ENCODE measurements around the gene NAA15.
"Not testable (repeated sequence)": the region's sequence is repeated elsewhere in the genome, so short reads cannot be mapped to it uniquely, and the experiment has no call there.

NAA15 gene

DNA sequence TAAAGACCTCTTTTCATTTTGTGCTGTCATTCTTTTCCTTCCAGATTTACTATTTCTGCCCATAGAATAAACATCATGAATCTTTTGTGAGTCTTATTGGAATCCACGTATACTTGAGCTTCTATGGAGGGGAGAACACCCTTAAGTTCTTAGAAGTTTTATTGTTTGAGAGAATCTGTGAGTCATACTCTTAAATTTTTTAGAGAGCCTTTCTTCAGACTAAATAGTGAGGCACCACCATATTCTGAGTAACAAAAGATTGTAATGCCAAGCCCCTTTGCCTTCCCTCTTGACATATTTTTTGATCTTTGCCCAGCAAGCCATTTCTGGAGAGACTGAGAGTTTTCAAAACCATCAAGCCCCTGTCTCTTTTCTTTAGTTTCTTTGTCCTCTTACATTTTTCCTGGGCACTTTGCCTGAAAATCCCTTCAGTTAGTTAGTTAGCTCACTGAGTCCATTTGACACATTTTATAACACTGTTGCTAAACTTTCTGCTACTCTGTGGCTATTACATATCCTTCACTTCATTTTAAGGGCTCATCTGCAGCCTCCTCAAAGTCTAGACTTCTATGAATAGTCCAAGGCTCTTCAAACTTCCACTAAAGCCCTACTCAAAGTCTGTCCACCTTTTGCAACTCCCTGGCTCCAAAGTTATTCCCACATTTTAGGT lies 66.3 kb downstream of the NAA15 start:
- Mint-ChIP-seq H3K36me3 (ENCODE audit: low read depth) (peaks cover 78% of the 10 kb centered on the region), H3K4me1 (ENCODE audit: low read depth) (peaks cover 4% of the 10 kb centered on the region), H3K27me3 (no peaks in the 10 kb centered on the region), H3K4me3 (no peak overlapping the region), H3K9me3 (no peaks in the 10 kb centered on the region), H3K27ac (no peak overlapping the region)

DNA sequence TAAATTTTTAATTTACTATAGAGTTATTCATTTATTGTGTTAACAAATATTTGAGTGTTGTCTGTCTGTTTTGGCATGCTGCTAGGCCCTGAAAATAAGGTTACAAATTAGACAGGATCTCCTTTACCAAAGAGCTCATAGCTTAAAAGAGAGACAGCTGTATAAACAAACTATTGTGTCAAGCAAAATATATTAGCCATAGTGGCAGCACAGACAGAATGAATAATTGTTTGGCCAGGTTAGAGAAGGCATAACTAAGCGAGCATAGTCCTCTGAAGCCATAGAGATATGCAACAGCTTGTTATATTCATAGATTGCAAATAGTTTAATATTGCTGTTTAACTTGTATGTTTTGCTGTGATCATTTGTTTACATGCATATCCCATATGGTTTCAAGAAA lies 67.7 kb downstream of the NAA15 start:
- Mint-ChIP-seq H3K9me3 (no peaks in the 10 kb centered on the region), H3K27ac (no peak overlapping the region), H3K36me3 (ENCODE audit: low read depth) (peaks cover 71% of the 10 kb centered on the region), H3K27me3 (no peaks in the 10 kb centered on the region), H3K4me1 (ENCODE audit: low read depth) (peaks cover 4% of the 10 kb centered on the region), H3K4me3 (no peak overlapping the region)

DNA sequence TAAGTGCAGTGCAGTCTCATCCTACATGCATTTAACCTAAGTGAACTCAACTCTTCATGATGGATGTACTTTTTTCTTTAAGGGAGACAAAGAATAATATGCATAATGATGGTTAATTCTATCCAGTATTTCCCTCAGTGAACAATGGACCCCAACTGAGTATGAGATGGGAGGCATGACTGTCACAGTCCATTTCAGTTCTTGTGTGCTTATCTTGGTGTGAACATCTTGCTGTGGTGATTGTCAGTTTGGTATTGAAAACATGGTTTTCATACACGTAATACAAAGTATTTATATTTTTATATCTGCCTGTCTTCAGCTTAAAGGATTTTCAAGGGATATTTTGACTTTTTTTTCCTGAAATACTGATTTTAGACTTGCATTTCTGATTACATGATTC lies 72.9 kb downstream of the NAA15 start:
- Mint-ChIP-seq H3K27ac (no peak overlapping the region), H3K27me3 (no peaks in the 10 kb centered on the region), H3K4me1 (ENCODE audit: low read depth) (no peaks in the 10 kb centered on the region), H3K4me3 (no peak overlapping the region), H3K9me3 (no peaks in the 10 kb centered on the region), H3K36me3 (ENCODE audit: low read depth) (peaks cover 68% of the 10 kb centered on the region)

DNA sequence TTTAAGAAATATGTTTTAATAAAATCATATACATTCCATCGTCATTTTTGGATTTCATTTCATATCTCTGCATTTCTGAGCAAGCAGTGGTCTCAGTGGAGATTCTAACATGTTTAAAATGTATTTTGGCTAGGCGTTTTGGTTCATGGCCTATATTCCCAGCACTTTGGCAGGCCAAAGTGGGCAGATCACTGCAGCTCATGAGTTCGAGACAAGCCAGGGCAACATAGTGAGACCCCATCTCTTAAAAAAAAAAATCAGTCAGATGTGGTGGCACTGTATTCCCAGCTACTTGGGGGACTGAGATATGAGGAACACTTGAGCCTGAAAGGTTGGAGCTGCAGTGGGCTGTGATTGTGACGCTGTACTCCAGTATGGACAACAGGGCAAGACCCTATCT lies 85.1 kb downstream of the NAA15 start:
- H3K4me1 Mint-ChIP-seq (ENCODE audit: low read depth), result no peaks in the 10 kb centered on the region
- peaks cover 63% of the 10 kb centered on the region for H3K36me3 Mint-ChIP-seq (ENCODE audit: low read depth)
- no peak overlapping the region for H3K27ac Mint-ChIP-seq

DNA sequence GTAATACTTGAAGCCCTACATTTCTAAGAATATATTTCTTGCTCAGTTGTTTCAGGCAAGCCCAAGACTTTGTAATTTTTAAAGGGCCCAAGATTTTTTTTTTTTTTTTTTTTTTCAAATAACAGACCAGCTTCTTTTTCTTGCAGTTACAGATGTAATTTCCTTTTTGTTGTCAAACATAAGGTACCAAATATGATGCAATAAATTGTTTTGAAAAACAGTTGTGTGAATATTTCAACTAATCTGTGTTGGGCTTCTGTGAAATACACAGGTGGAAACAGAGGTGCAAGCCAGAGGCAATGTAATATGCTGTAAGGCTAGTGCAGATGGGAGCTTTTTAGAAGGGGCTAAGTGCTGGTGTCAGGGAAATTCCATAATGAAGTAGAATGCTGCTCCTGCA lies 87.8 kb downstream of the NAA15 start:
- Mint-ChIP-seq H3K27me3 (no peaks in the 10 kb centered on the region), H3K4me3 (no peak overlapping the region), H3K36me3 (ENCODE audit: low read depth) (peaks cover 72% of the 10 kb centered on the region), H3K27ac (no peak overlapping the region), H3K4me1 (ENCODE audit: low read depth) (no peaks in the 10 kb centered on the region), H3K9me3 (no peaks in the 10 kb centered on the region)

More for the DNA sequence above, 85.1 kb downstream of the NAA15 start:
- no peaks in the 10 kb centered on the region for H3K9me3 Mint-ChIP-seq
- no peak overlapping the region for H3K4me3 Mint-ChIP-seq
- no peaks in the 10 kb centered on the region for H3K27me3 Mint-ChIP-seq

DNA sequence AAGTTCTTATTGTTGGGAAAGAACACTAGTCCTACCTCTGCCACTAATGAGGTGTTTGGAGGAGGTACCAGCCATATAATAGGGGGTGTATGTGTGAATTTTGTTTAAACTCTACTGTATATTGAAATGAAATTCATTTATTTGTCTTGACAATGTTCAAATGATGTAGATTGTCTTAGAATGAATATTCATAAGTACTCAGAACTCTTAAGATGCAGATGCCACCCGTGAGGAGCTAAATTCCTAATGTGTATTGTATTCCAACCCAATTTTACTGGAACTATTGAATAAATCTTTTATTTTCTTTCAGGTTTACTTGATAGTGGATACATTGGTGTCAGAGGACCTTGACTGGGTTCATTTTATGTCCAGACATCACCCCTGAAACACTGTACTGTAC lies 88.7 kb downstream of the NAA15 start:
- no peak overlapping the region for H3K4me3 Mint-ChIP-seq
- no peaks in the 10 kb centered on the region for H3K4me1 Mint-ChIP-seq (ENCODE audit: low read depth)
- no peaks in the 10 kb centered on the region for H3K9me3 Mint-ChIP-seq
- H3K27ac Mint-ChIP-seq, result no peak overlapping the region
- no peaks in the 10 kb centered on the region for H3K27me3 Mint-ChIP-seq
- peaks cover 75% of the 10 kb centered on the region for H3K36me3 Mint-ChIP-seq (ENCODE audit: low read depth)

DNA sequence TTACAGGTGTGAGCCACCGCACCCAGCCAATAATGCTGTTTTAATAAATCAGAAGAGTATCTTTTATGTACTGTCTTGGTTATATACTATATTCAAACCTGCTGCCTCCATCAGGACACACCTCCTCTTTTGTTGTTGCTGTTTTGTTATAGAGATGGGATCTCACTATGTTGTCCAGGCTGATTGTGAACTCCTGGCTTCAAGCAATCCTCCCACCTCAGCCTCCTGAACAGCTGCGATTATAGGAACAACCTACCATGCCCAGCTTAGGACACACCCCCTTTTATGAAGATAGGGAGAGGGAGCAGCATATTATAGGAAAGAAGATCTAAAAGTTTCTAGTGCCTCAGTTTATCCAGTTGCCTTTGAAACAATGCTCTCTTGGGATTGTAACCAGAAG lies 90.4 kb downstream of the NAA15 start:
- no peak overlapping the region for H3K27ac Mint-ChIP-seq
- peaks cover 64% of the 10 kb centered on the region for H3K36me3 Mint-ChIP-seq (ENCODE audit: low read depth)
- no peaks in the 10 kb centered on the region for H3K4me1 Mint-ChIP-seq (ENCODE audit: low read depth)
- H3K9me3 Mint-ChIP-seq, result no peaks in the 10 kb centered on the region
- H3K27me3 Mint-ChIP-seq, result no peaks in the 10 kb centered on the region
- H3K4me3 Mint-ChIP-seq, result no peak overlapping the region

DNA sequence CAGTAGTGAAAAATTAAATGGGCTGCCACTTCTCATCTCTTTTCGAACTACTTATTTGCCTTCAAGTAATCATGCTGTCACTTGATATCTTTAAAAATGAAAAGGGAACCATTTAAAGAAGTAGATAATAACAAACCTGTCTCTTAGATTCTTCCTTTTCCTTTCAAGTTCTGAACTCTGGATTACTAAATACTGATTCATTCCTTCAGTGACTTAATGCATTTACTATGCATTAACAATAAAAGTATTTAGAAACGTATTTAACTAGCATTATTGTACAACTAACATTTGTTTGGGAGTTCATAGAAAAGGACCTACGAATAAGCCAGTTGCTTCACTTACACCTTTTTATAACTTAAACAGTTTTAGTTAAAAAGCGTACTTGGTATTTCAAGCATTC lies 91.5 kb downstream of the NAA15 start:
- H3K36me3 Mint-ChIP-seq (ENCODE audit: low read depth), result peaks cover 60% of the 10 kb centered on the region
- H3K27me3 Mint-ChIP-seq, result no peaks in the 10 kb centered on the region
- H3K27ac Mint-ChIP-seq, result no peak overlapping the region
- no peaks in the 10 kb centered on the region for H3K9me3 Mint-ChIP-seq
- H3K4me3 Mint-ChIP-seq, result no peak overlapping the region
- no peaks in the 10 kb centered on the region for H3K4me1 Mint-ChIP-seq (ENCODE audit: low read depth)

DNA sequence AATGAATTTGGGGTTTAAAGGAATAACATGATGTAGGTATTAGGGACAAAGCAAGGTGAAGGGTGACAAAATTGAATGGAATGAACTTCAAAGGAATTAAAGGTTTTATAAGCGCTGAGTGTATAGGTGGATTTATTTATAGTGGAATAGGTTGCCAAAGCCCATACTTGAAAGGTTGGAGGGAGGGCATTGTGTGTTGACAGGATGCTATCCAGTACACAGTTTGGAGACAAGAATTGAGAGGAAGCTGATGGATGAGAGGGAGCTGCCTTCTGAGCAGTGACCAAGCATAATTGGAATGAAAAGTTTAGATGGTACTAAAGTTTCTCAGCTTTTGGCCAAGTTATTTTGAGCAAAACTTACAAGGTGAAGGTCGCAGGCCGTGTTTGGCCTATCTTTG lies 100.1 kb downstream of the NAA15 start:
- H3K36me3 Mint-ChIP-seq (ENCODE audit: low read depth), result peaks cover 35% of the 10 kb centered on the region
- no peaks in the 10 kb centered on the region for H3K27me3 Mint-ChIP-seq
- H3K4me3 Mint-ChIP-seq, result no peak overlapping the region
- no peaks in the 10 kb centered on the region for H3K4me1 Mint-ChIP-seq (ENCODE audit: low read depth)
- H3K9me3 Mint-ChIP-seq, result no peaks in the 10 kb centered on the region
- H3K27ac Mint-ChIP-seq, result no peak overlapping the region

DNA sequence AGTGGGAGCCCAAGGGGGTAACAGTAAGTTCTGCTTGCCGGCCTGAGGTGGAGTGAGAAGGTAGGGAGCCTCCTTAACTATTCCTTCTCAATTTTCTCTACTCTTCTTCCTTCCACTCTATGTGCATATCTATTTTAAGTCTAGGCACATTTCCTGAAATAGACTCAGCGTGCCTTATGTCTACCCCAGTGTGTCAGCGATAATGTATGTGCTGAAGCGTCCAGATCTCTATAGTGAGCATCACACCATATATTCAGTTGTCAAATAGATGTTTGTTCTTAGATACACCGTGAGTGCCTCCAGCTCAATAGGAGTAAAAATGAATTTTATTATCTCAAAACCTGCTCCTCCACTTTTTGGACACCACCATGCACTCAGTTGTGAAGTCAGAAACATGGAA lies 101.1 kb downstream of the NAA15 start:
- Mint-ChIP-seq H3K27ac (no peak overlapping the region), H3K36me3 (ENCODE audit: low read depth) (peaks cover 37% of the 10 kb centered on the region), H3K4me3 (no peak overlapping the region), H3K27me3 (no peaks in the 10 kb centered on the region), H3K4me1 (ENCODE audit: low read depth) (no peaks in the 10 kb centered on the region), H3K9me3 (no peaks in the 10 kb centered on the region)

DNA sequence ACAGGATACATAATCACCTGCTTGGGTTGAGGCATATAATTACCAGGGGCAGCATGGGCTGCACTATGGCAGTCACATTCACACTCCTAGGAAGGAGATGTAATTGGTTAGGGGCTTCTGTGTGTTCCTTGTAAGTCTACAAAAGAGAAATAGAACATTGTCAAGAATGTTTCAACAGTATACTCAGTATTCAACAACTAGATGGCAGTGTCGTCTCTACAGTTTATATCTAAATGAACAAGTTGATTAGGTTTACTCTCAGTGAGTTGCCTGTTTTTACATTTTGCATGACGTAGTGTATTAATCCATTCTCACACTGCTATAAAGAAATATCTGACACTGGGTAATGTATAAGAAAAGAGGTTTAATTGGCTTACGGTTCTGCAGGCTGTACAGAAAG lies 102.2 kb downstream of the NAA15 start:
- Mint-ChIP-seq H3K27ac (no peak overlapping the region), H3K4me1 (ENCODE audit: low read depth) (no peaks in the 10 kb centered on the region), H3K4me3 (no peak overlapping the region), H3K36me3 (ENCODE audit: low read depth) (peaks cover 37% of the 10 kb centered on the region), H3K9me3 (no peaks in the 10 kb centered on the region), H3K27me3 (no peaks in the 10 kb centered on the region)

DNA sequence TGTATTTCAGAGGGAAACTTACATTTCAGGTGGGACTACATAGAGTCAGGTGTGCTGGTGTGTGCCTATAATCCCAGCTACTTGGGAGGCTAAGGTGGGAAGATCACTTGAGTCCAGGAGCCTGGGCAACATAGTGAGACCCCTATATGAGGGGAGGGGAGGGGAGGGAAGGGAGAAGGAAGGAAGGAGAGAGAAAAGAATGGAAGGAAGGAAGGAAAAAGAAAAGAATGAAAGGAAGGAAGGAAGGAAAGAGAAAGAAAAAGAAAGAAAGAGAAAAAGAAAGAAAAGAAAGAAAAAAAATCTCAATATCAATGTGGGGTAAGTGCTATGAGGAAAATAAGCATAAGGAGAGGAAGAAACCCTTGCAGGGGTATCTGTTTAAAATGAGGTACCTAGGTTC lies 109.0 kb downstream of the NAA15 start:
- Mint-ChIP-seq H3K27me3 (no peaks in the 10 kb centered on the region), H3K27ac (no peak overlapping the region), H3K36me3 (ENCODE audit: low read depth) (peaks cover 45% of the 10 kb centered on the region), H3K9me3 (no peaks in the 10 kb centered on the region), H3K4me3 (no peak overlapping the region), H3K4me1 (ENCODE audit: low read depth) (no peaks in the 10 kb centered on the region)

DNA sequence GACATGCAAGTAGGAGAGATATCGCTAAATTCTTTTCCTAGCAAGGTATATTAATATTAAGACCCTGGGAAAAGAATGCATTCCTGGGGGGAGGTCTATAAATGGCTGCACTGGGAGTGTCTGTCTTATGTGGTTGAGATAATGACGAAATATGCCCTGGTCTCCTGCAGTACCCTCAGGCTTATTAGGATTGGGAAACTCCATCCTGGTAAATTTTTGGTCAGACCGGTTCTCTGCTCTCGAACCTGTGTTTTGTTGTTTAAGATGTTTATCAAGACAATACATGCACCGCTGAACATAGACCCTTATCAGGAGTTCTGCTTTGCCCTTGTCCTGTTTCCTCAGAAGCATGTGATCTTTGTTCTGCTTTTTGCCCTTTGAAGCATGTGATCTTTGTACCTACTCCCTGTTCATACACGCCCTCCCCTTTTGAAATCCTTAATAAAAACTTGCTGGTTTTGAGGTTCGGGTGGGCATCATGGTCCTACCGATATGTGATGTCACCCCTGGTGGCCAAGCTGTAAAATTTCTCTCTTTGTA lies 113.4 kb downstream of the NAA15 start:
- peaks cover 31% of the 10 kb centered on the region for H3K36me3 Mint-ChIP-seq (ENCODE audit: low read depth)
- not testable (repeated sequence) for H3K27me3 Mint-ChIP-seq; H3K27ac Mint-ChIP-seq; H3K4me3 Mint-ChIP-seq; H3K9me3 Mint-ChIP-seq; H3K4me1 Mint-ChIP-seq (ENCODE audit: low read depth)

DNA sequence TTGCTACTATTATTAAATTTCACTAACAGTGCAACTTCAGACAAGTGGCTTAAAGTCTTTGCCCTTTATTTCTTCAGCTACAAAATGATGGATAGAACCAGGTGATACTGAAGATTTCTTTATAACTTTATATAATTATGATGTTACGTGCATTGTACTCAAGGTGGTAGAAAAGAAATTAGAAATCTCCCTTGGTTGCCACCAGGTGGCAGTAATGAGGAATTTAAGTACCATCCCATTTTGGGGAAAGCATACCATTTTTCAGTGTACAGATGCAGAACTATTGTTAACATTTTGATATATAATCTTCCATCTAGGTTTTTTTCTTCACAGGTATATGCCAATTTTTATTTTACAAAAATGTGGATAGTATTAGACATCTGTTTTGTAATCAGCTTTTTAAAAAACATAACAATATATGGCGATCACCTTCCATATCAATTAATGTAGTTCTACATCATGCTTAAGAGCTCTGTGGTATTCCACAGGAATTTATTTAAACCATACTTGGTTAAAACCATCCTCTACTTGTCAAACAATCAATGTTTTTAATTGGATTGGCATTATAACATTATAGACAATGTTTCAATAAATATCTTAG lies 114.9 kb downstream of the NAA15 start:
- Mint-ChIP-seq H3K27me3 (no peaks in the 10 kb centered on the region), H3K9me3 (no peaks in the 10 kb centered on the region), H3K36me3 (ENCODE audit: low read depth) (peaks cover 38% of the 10 kb centered on the region), H3K27ac (no peak overlapping the region), H3K4me1 (ENCODE audit: low read depth) (peaks cover 10% of the 10 kb centered on the region), H3K4me3 (no peak overlapping the region)

DNA sequence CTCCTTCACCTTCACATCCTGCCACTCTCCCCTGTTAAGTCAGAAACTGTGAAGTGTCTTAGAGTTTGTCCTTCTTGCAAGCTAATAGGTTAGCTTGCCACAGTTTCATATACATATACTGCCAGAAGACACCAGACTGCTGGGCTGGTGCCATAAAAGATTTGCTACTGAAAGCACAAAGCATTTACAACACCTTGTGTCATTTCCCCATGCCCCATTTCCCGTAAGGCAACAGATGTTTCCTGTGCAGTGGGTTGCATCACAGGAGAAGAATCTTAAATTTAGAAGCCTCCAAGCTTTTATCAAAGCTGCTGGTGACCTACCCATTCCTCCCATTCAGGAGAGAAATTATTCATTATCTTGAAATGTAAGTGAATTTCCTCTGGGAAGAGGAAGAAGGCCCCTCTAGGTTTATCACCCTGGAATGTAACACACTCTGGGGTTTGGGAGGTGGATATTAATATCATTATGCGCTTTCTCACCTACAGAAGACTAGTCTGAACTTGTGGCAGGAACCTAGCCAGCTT lies 118.1 kb downstream of the NAA15 start:
- Mint-ChIP-seq H3K4me1 (ENCODE audit: low read depth) (peaks cover 10% of the 10 kb centered on the region), H3K9me3 (peaks cover 8% of the 10 kb centered on the region), H3K27me3 (no peaks in the 10 kb centered on the region), H3K4me3 (no peak overlapping the region), H3K36me3 (ENCODE audit: low read depth) (peaks cover 38% of the 10 kb centered on the region), H3K27ac (peak overlapping the region; percentile 39)

DNA sequence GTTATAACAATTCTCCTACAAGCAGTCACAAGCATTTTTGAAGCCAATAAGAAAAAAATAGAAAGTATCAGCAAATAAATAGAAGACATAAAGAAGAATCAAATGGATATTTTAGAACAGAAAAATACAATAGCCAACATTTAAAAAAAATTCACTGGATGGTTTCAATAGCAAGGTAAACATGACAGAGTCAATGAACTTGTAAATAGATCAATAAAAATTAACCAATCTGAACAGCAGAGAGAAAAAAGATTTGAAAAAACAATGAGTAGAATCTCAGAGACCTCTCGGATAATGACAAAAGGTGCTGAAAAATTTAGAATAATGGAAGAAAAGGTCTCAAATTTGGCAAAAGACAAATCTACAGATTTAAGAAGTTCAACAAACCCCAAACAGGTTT lies 119.3 kb downstream of the NAA15 start:
- Mint-ChIP-seq H3K4me3 (no peak overlapping the region), H3K9me3 (peaks cover 8% of the 10 kb centered on the region), H3K4me1 (ENCODE audit: low read depth) (peaks cover 10% of the 10 kb centered on the region), H3K27me3 (no peaks in the 10 kb centered on the region), H3K27ac (no peak overlapping the region), H3K36me3 (ENCODE audit: low read depth) (peaks cover 26% of the 10 kb centered on the region)
